ENCODE data around the gene GRHPR.
"Not testable (repeated sequence)": the region's sequence is repeated elsewhere in the genome, so short reads cannot be mapped to it uniquely, and the experiment has no call there.

Gene GRHPR

DNA sequence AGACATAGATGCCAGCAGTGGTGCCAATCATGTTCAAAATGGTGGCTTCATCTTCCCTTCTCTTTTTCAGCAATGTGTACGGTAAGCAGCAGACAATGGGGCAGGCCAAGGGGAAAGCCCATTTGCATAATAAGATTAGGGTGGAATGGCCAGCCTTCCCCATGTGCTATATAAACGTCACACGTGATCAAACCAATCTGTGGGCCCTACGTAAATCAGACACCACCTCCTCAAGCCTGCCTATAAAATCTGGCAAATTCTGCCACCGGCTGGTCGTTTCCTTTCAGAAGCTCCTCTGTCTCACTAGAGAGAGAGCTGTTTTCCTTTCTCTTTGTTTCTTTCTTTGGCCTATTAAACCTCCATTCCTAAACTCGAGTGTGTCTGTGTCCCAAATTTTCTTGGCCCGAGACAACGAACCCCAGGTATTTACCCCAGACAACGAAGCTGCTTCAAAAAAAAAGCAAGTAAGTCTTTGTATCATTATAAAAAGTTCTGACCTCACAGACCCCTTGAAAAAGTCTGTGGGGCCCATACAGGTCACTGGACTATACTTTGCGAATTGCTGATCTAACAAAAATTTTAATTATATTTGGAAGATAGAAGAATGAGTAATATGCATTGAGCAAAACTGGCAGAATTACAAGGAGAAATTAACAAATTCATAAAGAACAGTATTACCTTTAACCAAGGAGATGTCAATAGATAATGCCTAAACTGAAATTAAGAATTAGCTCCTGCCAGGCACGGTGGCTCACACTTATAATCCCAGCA, 27.6 kb downstream of the GRHPR start:
- no peak for DNase-seq (ENCODE audit: low read depth)

GRCh38 chr9:37451628-37452027, 29.1 kb downstream of the GRHPR start:
- no peak for DNase-seq (ENCODE audit: low read depth)

- no peak for DNase-seq (ENCODE audit: low read depth)
Measured at GRCh38 chr9:37452611-37453010, 30.1 kb downstream of the GRHPR start.

GRCh38 chr9:37453827-37454226, 31.3 kb downstream of the GRHPR start:
- no peak for DNase-seq (ENCODE audit: low read depth)

DNA sequence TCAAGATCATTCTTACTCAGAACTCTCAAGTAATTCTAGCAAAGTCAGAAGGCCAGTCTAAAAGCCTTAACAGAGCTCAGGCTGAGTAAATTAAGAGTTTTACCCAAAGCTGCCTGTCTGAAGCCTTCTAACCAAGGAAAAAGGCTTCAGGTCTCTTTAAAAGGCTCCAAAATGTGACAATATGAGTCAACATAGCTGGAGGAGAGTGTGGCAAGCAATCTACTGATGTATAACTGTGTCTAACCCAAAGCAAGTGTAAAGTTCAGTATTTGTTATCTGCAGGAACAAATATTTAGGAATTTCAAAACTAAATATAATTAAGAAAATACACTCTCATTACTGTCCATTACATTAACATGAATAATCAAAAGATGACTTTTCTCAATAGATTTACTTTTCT, 31.7 kb downstream of the GRHPR start:
- no peak for DNase-seq (ENCODE audit: low read depth)

- DNase-seq (ENCODE audit: low read depth), result no peak
Measured at GRCh38 chr9:37455884-37456647, 33.6 kb downstream of the GRHPR start.

DNA sequence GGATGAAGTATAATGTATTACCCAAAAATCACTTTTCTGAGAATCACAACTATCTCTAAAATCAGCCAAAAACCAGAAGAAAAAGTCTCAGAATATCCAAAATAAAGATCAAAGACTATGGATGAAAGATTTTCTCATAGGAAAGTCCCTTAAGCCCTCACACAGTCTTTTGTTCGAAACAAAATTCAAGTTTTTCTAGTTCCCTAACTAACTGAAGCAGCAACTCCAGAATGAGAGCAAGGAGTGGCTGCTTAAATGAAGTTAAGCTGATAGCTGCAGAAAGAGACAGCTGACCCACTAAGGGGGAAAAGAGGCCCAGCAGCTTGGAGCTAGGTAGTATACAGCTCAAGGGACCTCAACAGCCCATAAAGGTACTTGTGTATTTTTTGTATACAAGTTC, 34.3 kb downstream of the GRHPR start:
- DNase-seq (ENCODE audit: low read depth), result no peak

GRCh38 chr9:37464006-37464405, 41.5 kb downstream of the GRHPR start:
- DNase-seq (ENCODE audit: low read depth), result no peak

DNA sequence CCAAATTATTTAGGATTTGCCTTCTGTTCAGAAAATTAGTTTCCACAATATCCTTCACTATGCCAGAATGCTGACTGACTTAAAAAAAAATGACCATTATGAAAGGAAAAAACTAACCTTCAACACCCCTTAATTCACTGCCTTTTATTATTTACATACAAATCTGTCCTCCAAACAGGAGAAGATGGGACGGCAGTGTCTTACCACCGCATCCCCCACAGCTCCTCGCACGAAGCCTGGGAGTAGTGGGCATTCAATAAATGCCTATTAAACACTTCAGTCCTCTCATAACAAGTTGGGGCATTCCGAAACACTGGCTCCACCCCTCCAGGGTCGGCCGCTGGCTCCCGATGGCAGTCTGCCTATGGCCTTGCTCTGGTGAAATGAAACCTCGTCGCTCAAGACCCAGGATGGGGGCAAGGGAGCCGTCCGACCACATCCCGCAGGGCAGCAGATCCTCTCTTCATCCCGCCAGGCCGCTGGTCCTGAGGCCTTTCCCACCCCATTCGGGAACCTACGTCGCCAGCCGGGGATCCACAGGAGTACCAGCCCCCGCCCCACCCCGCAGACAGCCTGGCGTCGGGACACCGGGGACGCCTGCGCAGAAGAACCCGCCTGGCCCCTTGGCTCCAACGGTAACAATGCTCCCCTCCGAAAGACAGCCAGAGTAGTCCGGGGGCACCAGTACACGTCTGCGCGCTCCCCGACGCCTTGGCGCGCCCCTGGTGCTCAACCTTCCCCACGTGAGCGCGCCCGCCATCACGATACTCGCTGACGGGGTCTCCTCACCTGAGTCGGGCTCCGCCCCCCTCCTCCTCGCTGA, 42.1 kb downstream of the GRHPR start:
- no peak for DNase-seq (ENCODE audit: low read depth)

- peak; percentile 99 for DNase-seq (ENCODE audit: low read depth)
Measured at GRCh38 chr9:37465249-37466036, 42.9 kb downstream of the GRHPR start, which contains the start of gene ZBTB5. ZBTB5 (minus strand) TSS chr9:37465450; CDS start chr9:37442551, 22,899 bp downstream.

GRCh38 chr9:37466037-37466709, 43.7 kb downstream of the GRHPR start:
- DNase-seq (ENCODE audit: low read depth), result no peak

DNA sequence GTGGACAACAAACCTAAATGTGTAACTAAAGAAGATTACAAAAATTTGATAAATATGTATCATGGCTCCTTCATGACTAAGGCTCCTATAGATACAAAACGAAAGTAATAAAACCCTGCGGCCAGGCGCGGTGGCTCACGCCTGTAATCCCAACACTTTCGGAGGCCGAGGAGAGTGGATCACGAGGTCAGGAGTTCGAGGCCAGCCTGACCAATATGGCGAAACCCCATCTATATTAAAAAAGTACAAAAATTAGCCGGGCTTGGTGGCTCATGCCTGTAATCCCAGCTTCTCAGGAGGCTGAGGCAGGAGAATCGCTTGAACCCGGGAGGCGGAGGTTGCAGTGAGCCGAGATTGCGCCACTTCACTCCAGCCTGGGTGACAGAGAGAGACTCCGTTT, 45.0 kb downstream of the GRHPR start:
- not testable (repeated sequence) for DNase-seq (ENCODE audit: low read depth)

DNA sequence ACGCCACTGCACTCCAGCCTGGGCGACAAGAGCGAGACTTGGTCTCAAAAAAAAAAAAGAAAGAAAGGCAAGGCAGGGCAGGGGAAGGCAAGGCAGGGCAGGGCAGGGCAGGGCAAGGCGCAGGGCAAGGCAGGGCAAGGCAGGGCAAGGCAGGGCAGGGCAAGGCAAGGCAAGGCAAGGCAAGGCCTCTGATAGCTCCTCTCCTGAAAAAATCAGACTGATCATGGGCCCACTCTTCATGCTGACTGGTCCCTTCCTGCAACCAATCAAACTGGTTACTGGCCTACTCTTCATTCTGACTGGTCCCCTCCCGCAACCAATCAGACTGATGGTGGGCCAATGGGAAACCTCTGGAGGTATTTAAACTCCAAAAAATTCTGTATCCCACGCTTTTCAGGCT, 46.1 kb downstream of the GRHPR start:
- DNase-seq (ENCODE audit: low read depth), result no peak

GRCh38 chr9:37471942-37472684, 49.6 kb downstream of the GRHPR start:
- DNase-seq (ENCODE audit: low read depth), result no peak

DNA sequence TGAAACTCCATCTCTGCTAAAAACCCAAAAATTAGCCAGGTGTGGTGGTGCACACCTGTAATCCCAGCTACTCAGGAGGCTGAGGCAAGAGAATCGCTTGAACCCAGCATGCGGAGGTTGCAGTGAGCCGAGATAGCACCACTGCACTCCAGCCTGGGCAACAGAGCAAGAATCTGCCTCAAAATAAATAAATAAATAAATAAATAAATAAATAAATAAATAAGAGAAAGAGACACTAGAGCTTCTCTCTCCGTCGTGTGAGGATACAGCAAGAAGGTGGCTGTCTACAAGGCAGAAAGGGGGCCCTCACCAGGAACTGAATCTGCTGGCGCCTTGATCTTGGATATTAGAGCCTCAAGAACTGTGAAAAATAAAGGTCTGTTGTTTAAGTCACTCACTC, 51.5 kb downstream of the GRHPR start:
- DNase-seq (ENCODE audit: low read depth), result not testable (repeated sequence)

DNA sequence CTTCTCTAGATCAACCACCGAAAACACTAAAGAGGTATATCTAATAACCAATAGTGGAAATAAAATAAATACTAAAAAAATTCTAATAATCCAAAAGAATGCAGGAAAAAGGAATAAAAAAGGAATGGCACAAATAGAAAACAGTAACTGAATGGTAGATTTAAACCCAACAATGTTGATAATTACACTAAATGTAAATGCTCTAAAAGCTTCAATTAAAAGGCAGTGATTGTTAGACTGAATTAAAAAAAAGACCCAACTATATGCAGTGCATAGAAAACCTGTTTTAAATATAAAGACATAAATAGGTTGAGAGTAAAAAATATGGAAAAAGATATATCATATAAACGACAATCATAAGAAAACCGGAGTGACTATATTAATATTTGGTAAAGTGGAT, 51.9 kb downstream of the GRHPR start:
- no peak for DNase-seq (ENCODE audit: low read depth)

DNA sequence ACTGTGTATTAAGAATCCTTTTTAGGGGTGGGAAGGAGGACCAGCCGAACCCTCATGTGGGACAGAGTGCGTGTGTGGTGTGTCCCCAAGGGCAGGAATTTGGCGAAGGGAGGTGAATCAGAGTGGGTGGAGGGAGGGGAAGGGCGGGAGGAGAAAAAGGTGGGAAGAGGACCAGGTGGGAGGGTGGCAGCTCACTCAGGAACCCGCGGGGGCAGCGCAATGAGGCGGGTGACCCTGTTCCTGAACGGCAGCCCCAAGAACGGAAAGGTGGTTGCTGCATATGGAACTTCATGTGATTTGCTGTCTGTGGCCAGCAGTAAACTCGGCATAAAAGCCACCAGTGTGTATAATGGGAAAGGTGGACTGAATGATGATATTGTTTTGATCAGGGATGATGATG, 54.4 kb downstream of the GRHPR start:
- no peak for DNase-seq (ENCODE audit: low read depth)

DNA sequence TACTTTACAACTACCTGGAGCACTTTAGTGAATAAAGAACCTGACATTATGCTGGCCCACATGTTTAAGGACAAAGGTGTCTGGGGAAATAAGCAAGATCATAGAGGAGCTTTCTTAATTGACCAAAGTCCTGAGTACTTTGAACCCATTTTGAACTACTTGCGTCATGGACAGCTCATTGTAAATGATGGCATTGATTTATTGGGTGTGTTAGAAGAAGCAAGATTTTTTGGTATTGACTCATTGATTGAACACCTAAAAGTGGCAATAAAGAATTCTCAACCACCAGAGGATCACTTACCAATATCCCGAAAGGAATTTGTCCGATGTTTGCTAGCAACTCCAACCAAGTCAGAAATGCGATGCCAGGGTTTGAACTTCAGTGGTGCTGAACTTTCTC, 54.9 kb downstream of the GRHPR start:
- not testable (repeated sequence) for DNase-seq (ENCODE audit: low read depth)

- not testable (repeated sequence) for DNase-seq (ENCODE audit: low read depth)
Measured at GRCh38 chr9:37477987-37478619, 55.6 kb downstream of the GRHPR start.

DNA sequence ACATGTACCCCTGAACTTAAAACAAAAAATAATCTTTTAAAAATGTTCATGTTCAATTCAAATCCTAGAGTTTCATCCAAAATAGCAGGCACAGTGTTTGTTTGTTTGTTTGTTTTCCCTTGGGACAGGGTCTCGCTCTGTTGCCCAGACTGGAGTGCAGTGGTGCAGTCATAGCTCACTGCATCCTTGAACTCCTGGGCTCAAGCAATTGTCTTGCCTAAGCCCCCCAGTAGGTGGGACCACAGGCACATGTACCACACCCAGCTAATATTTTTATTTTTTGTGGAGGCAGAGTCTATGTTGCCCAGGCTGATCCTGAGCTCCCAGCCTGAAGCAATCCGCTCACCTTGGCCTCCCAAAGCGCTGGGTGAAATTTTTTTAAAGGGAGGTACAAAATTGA, 58.3 kb downstream of the GRHPR start:
- no peak for DNase-seq (ENCODE audit: low read depth)

Measured in stimulated activated CD8-positive, alpha-beta memory T cell treated with anti-CD3 and anti-CD28 coated beads, Interleukin-12 subunit alpha, Interleukin-12 subunit beta, amount 100 ng/mL, for 1 hour (primary cell).